IPS-18c (cell line): Measurements from ENCODE around the gene PLA2R1.

Source experiments
- H3K4me3 ChIP-seq: 2 replicates; pipeline ENCODE4 v1.7.0; 2013; ENCODE audit warnings: low read depth, mild to moderate bottlenecking, low read length, moderate library complexity; ENCODE audit not compliant: insufficient read depth
- H3K9me3 ChIP-seq: one replicate; pipeline ENCODE4 v1.6.1; 2013; ENCODE audit warnings: mild to moderate bottlenecking, low read length, moderate library complexity; ENCODE audit not compliant: control insufficient read depth, insufficient read depth

Gene PLA2R1

GRCh38 chr2:160062292-160063005 lies at the start of gene PLA2R1:
Gene PLA2R1 (minus strand): TSS chr2:160062615. CDS start chr2:160062403, 212 bp downstream.
- peak within 1 kb of the TSS; percentile 69 for H3K4me3 ChIP-seq
- no peaks in the 10 kb centered on the region for H3K9me3 ChIP-seq

GRCh38 chr2:160110674-160111239 lies 48.3 kb upstream of the PLA2R1 start:
- Histone ChIP-seq H3K9me3 (no peaks in the 10 kb centered on the region), H3K4me3 (no peak overlapping the region)

- Histone ChIP-seq H3K4me3 (no peak overlapping the region), H3K9me3 (no peaks in the 10 kb centered on the region)
Observed at GRCh38 chr2:160109939-160110673, 47.7 kb upstream of the PLA2R1 start.

- H3K4me3 ChIP-seq: no peak overlapping the region
- H3K9me3 ChIP-seq: no peaks in the 10 kb centered on the region
Observed at GRCh38 chr2:160109243-160109642, 46.8 kb upstream of the PLA2R1 start.

GRCh38 chr2:160108646-160109045 lies 46.2 kb upstream of the PLA2R1 start:
- Histone ChIP-seq H3K9me3 (no peaks in the 10 kb centered on the region), H3K4me3 (no peak overlapping the region)

GRCh38 chr2:160105366-160105765 lies 43.0 kb upstream of the PLA2R1 start:
- H3K9me3 ChIP-seq: no peaks in the 10 kb centered on the region
- H3K4me3 ChIP-seq: no peak overlapping the region

- no peaks in the 10 kb centered on the region for H3K9me3 ChIP-seq
- H3K4me3 ChIP-seq: no peak overlapping the region
Observed at GRCh38 chr2:160104115-160104514, 41.7 kb upstream of the PLA2R1 start.

GRCh38 chr2:160097326-160097725 lies 34.9 kb upstream of the PLA2R1 start:
- Histone ChIP-seq H3K9me3 (no peaks in the 10 kb centered on the region), H3K4me3 (no peak overlapping the region)

GRCh38 chr2:160096409-160096808 lies 34.0 kb upstream of the PLA2R1 start:
- Histone ChIP-seq H3K4me3 (no peak overlapping the region), H3K9me3 (no peaks in the 10 kb centered on the region)

GRCh38 chr2:160092445-160092844 lies 30.0 kb upstream of the PLA2R1 start:
- H3K4me3 ChIP-seq: no peak overlapping the region
- H3K9me3 ChIP-seq: peaks cover 21% of the 10 kb centered on the region

- Histone ChIP-seq H3K4me3 (no peak overlapping the region), H3K9me3 (peaks cover 23% of the 10 kb centered on the region)
Observed at GRCh38 chr2:160091381-160091780, 29.0 kb upstream of the PLA2R1 start.

- no peak overlapping the region for H3K4me3 ChIP-seq
- H3K9me3 ChIP-seq: peaks cover 23% of the 10 kb centered on the region
Observed at GRCh38 chr2:160087854-160088745, 25.7 kb upstream of the PLA2R1 start.

GRCh38 chr2:160085662-160086061 lies 23.2 kb upstream of the PLA2R1 start:
- Histone ChIP-seq H3K4me3 (no peak overlapping the region), H3K9me3 (peaks cover 26% of the 10 kb centered on the region)

GRCh38 chr2:160077912-160078810 lies 15.7 kb upstream of the PLA2R1 start:
- Histone ChIP-seq H3K9me3 (peaks cover 2% of the 10 kb centered on the region), H3K4me3 (no peak overlapping the region)

GRCh38 chr2:160076914-160077313 lies 14.5 kb upstream of the PLA2R1 start:
- H3K4me3 ChIP-seq: no peak overlapping the region

GRCh38 chr2:160076241-160076640 lies 13.8 kb upstream of the PLA2R1 start:
- peaks cover 5% of the 10 kb centered on the region for H3K9me3 ChIP-seq
- H3K4me3 ChIP-seq: no peak overlapping the region

More at GRCh38 chr2:160076914-160077313, 14.5 kb upstream of the PLA2R1 start:
- H3K9me3 ChIP-seq: peaks cover 6% of the 10 kb centered on the region
